Measurements from ENCODE around the gene GAK. TPM values are rescaled to one million over a fixed set of nuclear protein-coding genes. Genes with fewer than 3 reads are reported as not detected.

The GAK gene
- total RNA-seq, 2 donors from 2014 or later: 104 to 121 TPM

DNA sequence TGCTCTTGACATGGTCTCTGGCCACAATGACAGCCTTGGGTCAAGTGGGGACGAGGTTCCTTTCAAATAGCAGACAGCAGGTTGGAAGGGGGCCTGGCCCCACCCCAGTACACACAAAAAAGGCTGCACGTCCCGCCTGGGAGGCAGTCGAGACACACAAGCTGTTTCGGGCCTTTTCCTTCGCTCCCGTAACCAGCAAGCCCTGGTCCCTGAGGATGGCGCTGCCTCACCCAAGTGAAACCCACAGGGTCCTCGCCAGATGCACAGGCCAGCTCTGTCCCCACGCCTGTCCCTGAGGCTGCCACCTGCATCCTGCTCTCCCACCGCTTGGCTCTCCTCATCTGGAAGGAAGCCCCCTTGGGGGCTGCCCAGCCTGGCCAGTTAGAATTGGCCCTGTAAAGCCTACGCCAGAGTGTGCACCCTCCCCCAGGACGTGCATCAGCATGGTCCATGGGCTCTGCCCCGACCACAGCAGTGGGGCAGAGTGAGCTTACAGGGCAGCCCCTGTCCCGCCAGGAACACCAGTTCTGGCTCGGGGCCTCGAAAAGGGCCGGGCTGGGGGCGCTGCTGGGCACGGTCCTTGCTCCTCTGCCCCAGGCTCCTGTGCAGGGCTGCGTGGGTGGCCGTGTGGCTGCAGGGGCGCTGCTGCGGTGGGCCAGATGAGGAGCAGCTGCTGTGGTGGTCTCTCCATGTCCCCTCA, 108.2 kb downstream of the GAK start:
- peaks cover 85% of the 10 kb centered on the region for H3K27me3 Mint-ChIP-seq (ENCODE audit: insufficient read depth)
- Histone ChIP-seq H3K36me3 (ENCODE audit: control insufficient read depth, insufficient read depth, low read length) (no peaks in the 10 kb centered on the region), H3K4me3 (ENCODE audit: low read length) (no peak overlapping the region), H3K27me3 (ENCODE audit: control insufficient read depth, insufficient read depth, low read length, poor library complexity, severe bottlenecking) (peaks cover 87% of the 10 kb centered on the region), H3K4me1 (ENCODE audit: control insufficient read depth, insufficient read depth, low read length) (peaks cover 2% of the 10 kb centered on the region), H3K9ac (ENCODE audit: extremely low read depth, low read length, poor library complexity, severe bottlenecking) (no peak overlapping the region), H3K27ac (ENCODE audit: low read depth, low read length) (no peak overlapping the region), H3K9me3 (ENCODE audit: control insufficient read depth, low read length) (no peaks in the 10 kb centered on the region)
- WGBS, 2 experiments (ENCODE audit: insufficient coverage in 1 of 2, insufficient read length in 1 of 2): 55 to 63% methylated on average over 17 to 24 of the region's 24 CpGs
- H3K36me3 Mint-ChIP-seq (ENCODE audit: low read depth): no peaks in the 10 kb centered on the region
- H3K9me3 Mint-ChIP-seq: no peaks in the 10 kb centered on the region
- peak; percentile 61 for DNase-seq
- TF ChIP-seq CTCF (conservative IDR thresholded peaks at IDR 0.05): no peak
- no peaks in the 10 kb centered on the region for H3K4me1 Mint-ChIP-seq
- no peak overlapping the region for H3K4me3 Mint-ChIP-seq
- no peak overlapping the region for H3K27ac Mint-ChIP-seq

DNA sequence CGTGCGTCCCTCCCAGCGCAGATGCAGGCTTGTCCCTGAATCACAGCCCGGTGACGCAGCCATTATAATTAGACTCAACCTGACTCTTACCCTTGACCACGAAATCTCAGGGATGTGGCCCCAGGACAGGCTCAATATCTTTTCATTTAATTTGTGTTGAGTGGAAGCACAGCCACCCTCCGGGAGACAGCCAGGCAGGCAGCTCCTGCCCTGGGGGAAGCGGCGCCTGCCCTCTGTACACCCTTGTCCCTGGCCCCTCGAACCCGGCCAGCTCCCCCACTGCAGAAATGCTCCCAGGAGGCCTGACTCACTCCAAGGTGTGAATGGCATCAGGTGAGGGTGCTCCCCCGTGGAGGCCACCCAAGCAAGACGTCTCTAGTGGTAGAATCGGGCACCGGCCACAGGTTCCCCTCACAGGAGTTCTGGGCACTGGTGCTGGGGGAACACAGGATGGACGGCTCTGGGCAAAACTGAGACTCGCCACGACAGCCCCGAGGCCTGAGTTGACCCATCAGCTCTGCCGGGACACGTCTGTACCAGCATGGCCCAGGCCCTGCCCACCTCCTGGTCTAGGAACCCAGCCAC, 108.8 kb downstream of the GAK start:
- peak; percentile 41 for DNase-seq
- H3K27ac Mint-ChIP-seq: no peak overlapping the region
- WGBS, 2 experiments (ENCODE audit: insufficient coverage in 1 of 2, insufficient read length in 1 of 2): 87 to 90% methylated on average over 14 to 21 of the region's 21 CpGs
- no peak overlapping the region for H3K4me3 Mint-ChIP-seq
- Histone ChIP-seq H3K9me3 (ENCODE audit: control insufficient read depth, low read length) (no peaks in the 10 kb centered on the region), H3K27ac (ENCODE audit: low read depth, low read length) (no peak overlapping the region), H3K4me1 (ENCODE audit: control insufficient read depth, insufficient read depth, low read length) (peaks cover 2% of the 10 kb centered on the region), H3K27me3 (ENCODE audit: control insufficient read depth, insufficient read depth, low read length, poor library complexity, severe bottlenecking) (peaks cover 87% of the 10 kb centered on the region), H3K36me3 (ENCODE audit: control insufficient read depth, insufficient read depth, low read length) (no peaks in the 10 kb centered on the region), H3K9ac (ENCODE audit: extremely low read depth, low read length, poor library complexity, severe bottlenecking) (no peak overlapping the region), H3K4me3 (ENCODE audit: low read length) (no peak overlapping the region)
- no peaks in the 10 kb centered on the region for H3K36me3 Mint-ChIP-seq (ENCODE audit: low read depth)
- no peaks in the 10 kb centered on the region for H3K4me1 Mint-ChIP-seq
- no peaks in the 10 kb centered on the region for H3K9me3 Mint-ChIP-seq
- TF ChIP-seq CTCF (conservative IDR thresholded peaks at IDR 0.05): no peak
- H3K27me3 Mint-ChIP-seq (ENCODE audit: insufficient read depth): peaks cover 85% of the 10 kb centered on the region

DNA sequence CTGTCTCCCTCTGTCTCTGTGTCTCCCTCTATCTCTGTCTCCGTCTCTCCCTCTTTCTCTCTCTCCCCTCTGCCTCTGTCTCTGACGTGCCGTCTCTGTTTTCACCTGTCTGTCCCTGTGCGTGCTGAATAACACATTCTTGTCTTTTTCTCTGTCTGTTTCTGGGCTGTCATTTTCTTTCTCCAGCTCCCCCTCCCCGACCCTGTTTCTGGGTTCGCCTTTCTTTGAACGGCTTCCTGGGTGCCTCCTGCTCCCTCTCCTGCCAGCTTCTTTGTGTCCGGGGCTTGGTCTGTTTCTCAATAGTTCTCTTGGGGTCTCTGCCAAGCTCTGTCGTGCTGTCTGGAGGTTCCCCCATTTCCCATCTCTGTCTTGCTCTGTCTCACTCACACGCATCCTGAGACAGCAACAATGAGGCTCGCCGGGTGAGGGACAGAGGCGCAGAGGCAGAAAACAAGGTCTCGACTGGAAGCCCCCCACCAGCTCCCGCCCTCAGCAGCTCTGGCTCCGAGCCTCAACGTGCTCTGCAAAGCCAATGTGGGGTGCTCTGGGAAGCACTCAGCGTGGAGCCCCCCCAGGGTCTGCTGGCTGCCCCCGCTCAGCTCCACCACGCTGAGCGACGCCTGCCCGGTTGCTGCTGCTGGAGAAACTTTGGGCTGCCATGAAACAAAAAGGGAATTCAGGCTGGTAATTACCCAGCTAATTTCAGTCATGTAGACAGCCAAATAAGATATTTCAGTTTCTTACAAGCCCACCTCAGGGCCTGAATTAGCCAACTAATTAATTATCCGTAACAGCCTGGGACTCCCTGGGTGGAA, 109.5 kb downstream of the GAK start:
- H3K27ac Mint-ChIP-seq: no peak overlapping the region
- peaks cover 85% of the 10 kb centered on the region for H3K27me3 ChIP-seq (ENCODE audit: control insufficient read depth, insufficient read depth, low read length, poor library complexity, severe bottlenecking)
- H3K27me3 Mint-ChIP-seq (ENCODE audit: insufficient read depth): peaks cover 82% of the 10 kb centered on the region
- TF ChIP-seq CTCF (conservative IDR thresholded peaks at IDR 0.05): no peak
- DNase-seq: peak; percentile 24
- no peaks in the 10 kb centered on the region for H3K9me3 ChIP-seq (ENCODE audit: control insufficient read depth, low read length)
- no peak overlapping the region for H3K4me3 Mint-ChIP-seq
- H3K4me1 Mint-ChIP-seq: no peaks in the 10 kb centered on the region
- no peak overlapping the region for H3K27ac ChIP-seq (ENCODE audit: low read depth, low read length)
- no peaks in the 10 kb centered on the region for H3K36me3 ChIP-seq (ENCODE audit: control insufficient read depth, insufficient read depth, low read length)
- no peaks in the 10 kb centered on the region for H3K36me3 Mint-ChIP-seq (ENCODE audit: low read depth)
- H3K9me3 Mint-ChIP-seq: no peaks in the 10 kb centered on the region
- no peak overlapping the region for H3K4me3 ChIP-seq (ENCODE audit: low read length)
- H3K4me1 ChIP-seq (ENCODE audit: control insufficient read depth, insufficient read depth, low read length): peaks cover 2% of the 10 kb centered on the region
- no peak overlapping the region for H3K9ac ChIP-seq (ENCODE audit: extremely low read depth, low read length, poor library complexity, severe bottlenecking)
- WGBS, 2 experiments (ENCODE audit: insufficient coverage in 1 of 2, insufficient read length in 1 of 2): 63 to 73% methylated on average over 18 to 24 of the region's 24 CpGs
